IPS-NIHi7 (cell line): ENCODE data around the gene IL17RA.

Experiments used
- DNase-seq: peaks from one replicate; pipeline ENCODE4 v3.0.0; 2012; ENCODE audit warnings: mixed read lengths; ENCODE audit errors: extremely low spot score

IL17RA gene

GRCh38 chr22:17157714-17158113 is 72.9 kb downstream of the IL17RA start:
- DNase-seq = no peak

GRCh38 chr22:17158176-17158567 is 73.4 kb downstream of the IL17RA start:
- DNase-seq = no peak

- peak; percentile 93 for DNase-seq
These were observed 74.0 kb downstream of the IL17RA start, which contains the start of gene HDHD5 for GRCh38 chr22:17158568-17159503. Gene HDHD5, minus strand, starts transcription at chr22:17159277. Its CDS starts 26 bp downstream, at chr22:17159251.

GRCh38 chr22:17159504-17159951 is 74.7 kb downstream of the IL17RA start:
- no peak for DNase-seq

GRCh38 chr22:17161991-17162390 is 77.2 kb downstream of the IL17RA start:
- no peak for DNase-seq

GRCh38 chr22:17162731-17163130 is 77.9 kb downstream of the IL17RA start:
- no peak for DNase-seq

GRCh38 chr22:17164392-17165024 is 79.7 kb downstream of the IL17RA start:
- DNase-seq = peak; percentile 67
